ENCODE measurements around the gene GRP.

GRP gene

DNA sequence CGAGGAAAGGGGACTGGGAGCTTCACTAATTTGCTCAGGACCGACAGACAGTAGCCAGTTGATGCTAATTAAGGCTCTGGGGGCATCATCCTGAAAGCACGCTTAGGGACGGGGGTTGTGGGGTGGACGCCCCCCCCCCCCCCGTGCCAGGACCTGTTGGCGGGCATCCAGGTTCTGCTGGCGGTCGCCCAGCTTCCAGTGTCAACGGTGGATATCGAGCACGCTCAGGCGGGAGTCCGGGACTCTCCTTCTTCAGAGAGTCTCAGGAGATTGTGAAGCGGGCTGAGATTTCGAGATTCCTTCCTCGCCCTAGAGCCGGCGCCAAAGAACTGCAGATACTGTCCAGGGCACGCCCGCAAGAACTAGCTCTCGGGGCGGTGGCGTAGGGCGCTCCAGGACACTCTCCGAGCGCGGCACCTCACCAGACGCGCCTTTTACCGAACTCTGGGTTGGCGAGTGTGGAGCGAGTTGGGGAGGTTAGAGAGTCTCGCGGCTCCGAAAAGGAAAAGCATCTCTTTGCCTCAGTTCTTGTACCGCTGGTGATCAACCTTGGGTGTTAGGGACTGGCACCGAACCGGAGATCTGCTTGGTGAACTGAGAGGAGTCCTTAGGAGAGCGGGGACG, 47.7 kb downstream of the GRP start:
- DNase-seq (ENCODE audit: low read depth) = no peak
- TF ChIP-seq, protein P1, sequence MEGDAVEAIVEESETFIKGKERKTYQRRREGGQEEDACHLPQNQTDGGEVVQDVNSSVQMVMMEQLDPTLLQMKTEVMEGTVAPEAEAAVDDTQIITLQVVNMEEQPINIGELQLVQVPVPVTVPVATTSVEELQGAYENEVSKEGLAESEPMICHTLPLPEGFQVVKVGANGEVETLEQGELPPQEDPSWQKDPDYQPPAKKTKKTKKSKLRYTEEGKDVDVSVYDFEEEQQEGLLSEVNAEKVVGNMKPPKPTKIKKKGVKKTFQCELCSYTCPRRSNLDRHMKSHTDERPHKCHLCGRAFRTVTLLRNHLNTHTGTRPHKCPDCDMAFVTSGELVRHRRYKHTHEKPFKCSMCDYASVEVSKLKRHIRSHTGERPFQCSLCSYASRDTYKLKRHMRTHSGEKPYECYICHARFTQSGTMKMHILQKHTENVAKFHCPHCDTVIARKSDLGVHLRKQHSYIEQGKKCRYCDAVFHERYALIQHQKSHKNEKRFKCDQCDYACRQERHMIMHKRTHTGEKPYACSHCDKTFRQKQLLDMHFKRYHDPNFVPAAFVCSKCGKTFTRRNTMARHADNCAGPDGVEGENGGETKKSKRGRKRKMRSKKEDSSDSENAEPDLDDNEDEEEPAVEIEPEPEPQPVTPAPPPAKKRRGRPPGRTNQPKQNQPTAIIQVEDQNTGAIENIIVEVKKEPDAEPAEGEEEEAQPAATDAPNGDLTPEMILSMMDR (conservative IDR thresholded peaks at IDR 0.05; ENCODE audit: low read depth, low read length) = no peak

DNA sequence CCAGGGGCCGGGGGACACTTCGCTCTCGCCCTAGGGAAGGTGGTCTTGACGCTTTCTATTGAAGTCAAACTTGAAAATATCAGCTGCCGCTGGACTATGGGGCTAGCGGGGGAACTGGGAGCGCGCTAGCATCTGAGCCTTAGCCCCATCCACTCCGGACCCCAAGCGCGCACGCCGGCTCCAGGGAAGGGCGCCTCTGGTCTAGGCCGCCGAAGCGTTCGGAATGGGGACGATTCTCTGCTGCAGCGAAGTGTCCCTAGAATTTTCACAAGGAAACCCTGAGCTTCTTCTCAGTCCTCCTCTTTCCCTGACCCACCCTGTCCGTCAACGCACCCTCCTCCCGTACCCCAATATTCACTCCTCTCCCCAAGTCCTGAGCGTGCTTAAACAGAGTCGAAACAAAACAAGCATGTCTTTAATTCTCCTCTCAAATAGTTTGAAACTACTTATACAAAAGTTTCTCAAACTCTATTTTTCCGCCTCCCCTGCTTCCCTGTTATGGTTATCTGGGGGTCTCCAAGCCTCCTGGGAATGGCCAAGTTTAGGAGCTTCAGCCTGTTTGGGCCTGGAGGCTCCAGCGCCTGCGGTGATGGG, 48.3 kb downstream of the GRP start:
- TF ChIP-seq, protein P1 (conservative IDR thresholded peaks at IDR 0.05; ENCODE audit: low read depth, low read length) = no peak
- no peak overlapping the region for H3K4me3 ChIP-seq (ENCODE audit: low read length)
- no peak for DNase-seq (ENCODE audit: low read depth)

More for the DNA sequence above, 47.7 kb downstream of the GRP start:
- no peak overlapping the region for H3K4me3 ChIP-seq (ENCODE audit: low read length)

DNA sequence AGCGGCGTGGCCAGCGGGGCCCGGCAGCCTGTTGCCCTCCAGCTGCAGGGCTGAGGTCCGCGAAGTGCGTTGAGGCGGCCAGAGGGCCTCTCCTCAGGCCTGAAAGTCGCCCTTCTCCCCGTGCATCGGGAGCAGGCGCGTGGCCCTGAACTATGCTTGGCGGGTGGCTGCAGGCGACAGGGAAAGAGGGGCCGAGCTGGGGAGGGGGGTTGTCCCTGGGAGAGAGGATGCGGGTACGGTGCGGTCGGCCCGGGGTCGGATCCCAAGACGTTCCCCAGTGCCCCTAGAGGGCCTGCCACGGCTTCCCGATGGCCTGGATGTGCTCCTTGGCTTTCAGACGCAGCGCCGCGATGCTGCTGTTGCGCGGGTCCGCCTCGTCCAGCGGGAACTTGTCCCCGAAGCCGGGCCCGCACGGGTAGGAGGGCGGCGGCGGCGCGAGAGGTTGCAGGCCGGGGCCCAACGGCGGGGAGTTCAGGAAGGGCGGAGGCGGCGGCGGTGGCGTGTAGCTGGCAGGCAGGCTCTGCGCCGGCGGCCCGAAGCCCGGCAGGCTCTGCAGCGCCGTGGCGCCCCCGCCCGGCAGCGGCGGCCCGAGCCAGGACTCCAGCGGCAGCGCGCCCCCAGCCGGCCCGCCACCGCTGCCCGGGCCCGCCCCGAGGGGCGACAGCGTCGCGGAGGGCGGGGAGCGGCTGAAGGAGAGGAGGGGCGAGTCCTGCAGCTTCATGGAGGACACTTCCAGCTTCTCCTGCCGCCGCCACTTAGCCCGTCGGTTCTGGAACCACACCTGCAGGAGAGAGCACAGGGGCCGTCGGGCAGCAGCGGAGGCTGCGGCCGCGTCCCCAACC, 49.0 kb downstream of the GRP start:
- DNase-seq (ENCODE audit: low read depth) = no peak
- TF ChIP-seq, protein P1 (conservative IDR thresholded peaks at IDR 0.05; ENCODE audit: low read depth, low read length) = no peak
- no peak overlapping the region for H3K4me3 ChIP-seq (ENCODE audit: low read length)

DNA sequence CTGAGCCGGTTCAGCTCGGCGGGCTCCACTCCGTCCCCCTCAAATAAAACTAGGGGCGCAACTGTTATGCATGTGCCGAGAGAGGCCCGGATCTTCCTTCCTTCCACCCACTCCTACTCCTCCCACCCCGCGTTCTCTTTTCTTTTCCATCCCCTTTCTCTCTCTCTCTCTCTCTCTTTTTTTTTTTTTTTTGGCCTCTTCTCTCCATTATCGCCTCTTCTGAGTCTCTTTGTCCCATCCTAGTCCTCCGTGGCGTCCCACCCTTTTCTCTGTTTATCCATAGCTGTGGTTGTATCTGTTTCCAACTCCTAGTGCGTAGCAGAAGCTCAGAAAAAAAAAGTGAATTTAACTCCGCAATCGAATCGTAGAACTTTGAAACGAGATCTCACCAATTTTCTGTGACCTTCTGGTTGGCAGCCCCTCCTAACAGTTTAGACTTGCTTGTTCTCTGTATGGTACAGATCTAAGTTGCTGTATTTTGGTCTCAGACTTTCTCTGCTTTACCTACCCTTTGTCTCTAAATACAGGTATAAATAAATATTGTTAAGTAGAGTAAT, 49.7 kb downstream of the GRP start:
- H3K4me3 ChIP-seq (ENCODE audit: low read length) = no peak overlapping the region
- DNase-seq (ENCODE audit: low read depth) = no peak
- TF ChIP-seq, protein P1 (conservative IDR thresholded peaks at IDR 0.05; ENCODE audit: low read depth, low read length) = no peak

DNA sequence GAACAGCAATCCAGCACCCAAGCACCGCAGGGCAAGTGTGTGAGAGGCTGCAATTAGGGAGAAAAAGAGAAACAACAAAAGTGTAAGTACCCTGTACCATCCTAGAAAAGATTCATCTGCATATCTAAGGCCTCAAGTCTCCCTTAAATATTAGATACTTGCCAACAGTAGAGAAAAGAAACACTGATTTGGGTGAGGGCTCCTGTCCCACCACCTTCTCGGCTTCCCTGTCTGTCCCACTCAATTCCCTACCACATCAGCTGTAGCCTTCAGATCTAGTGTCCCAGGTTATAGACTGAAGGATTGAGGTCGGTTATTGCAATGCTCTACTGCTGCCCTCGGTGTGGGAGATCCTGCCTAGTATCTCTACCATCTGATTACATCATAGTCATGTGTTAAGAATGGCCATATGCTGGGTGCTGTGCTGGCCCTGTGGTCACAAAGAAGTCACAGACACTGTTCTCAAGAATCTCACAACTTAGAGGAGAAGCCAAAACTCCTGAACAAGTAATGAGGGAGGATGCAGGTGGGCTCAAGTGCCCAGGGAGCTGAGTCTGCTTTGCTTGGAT, 50.8 kb downstream of the GRP start:
- peak overlapping the region; percentile 75 for H3K4me3 ChIP-seq (ENCODE audit: low read length)
- TF ChIP-seq, protein P1 (conservative IDR thresholded peaks at IDR 0.05; ENCODE audit: low read depth, low read length) = no peak
- DNase-seq (ENCODE audit: low read depth) = no peak

DNA sequence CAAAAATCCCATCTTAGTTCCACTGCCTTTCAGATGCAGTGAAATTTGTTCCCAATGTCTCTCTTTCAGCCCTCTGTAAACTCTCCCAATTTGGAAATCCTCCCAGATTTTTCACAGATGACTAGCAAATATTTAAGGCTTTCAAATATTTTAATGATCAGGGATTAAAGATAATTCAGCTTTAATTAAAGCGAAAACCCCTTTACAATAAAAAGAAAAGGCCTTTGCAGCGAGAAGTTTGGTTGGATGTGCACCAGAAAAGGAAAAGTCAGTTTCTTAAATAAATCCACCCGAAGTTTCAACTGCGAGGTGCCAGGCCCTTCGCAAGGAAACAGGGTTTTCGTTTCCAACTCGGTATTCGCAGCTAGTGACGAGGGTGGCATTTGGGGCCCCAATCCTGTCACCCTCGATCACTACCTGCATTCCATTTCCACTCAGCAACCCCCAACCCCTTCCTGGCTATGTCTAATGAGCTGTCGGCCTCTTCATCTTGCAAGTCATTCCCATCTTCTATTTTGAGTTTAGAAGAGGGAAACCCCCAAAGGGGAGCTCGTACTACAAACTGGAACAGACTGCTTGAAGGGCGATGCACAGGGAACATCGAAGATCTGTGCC, 51.8 kb downstream of the GRP start:
- peak; percentile 68 for DNase-seq (ENCODE audit: low read depth)
- TF ChIP-seq, protein P1 (conservative IDR thresholded peaks at IDR 0.05; ENCODE audit: low read depth, low read length) = no peak
- peak overlapping the region; percentile 75 for H3K4me3 ChIP-seq (ENCODE audit: low read length)

Data from retinal pigment epithelial cell (primary cell).